ENCODE data around the gene DGKD. TPM values are rescaled to one million over a fixed set of nuclear protein-coding genes. Genes with fewer than 3 reads are reported as not detected.

The DGKD gene
- total and polyA plus RNA-seq, 10 of the 15 experiments (the other 5 are each of a cell fraction or from before 2014, with no cell fraction given), result 2.7 to 81.9 (median 27.0) TPM

DNA sequence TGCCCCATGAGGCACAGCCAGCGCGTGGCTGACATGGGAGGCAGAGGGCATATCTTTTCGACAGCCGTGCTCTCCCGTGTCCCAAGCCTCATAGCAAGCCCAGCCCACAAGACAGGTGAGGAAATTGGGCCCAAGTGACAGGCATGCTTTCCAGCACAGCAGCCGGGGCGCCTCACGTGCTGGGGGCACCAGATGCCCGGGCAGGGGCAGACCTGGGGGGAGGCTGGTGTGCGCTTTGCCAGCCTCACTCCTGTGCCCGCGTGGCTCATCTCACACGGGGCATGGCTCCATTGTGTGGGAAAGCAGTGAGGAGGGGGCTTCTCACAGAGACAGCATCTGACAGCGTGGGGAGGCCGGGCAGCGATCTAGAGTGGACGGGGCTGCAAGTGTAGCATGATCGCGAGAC lies 119.1 kb downstream of the DGKD start:
- H3K9ac ChIP-seq (ENCODE audit: control insufficient read depth, insufficient read depth, low read length), result no peak overlapping the region
- in situ Hi-C loops (cut with MboI), result no loop called here
- H3K27me3 ChIP-seq (replicated peaks in 1 of 2; ENCODE audit: control insufficient read depth in 2 of 2, insufficient read depth in 2 of 2, low read length in 1 of 2), result no peaks in the 10 kb centered on the region
- 95% methylated on average over 17 of the region's 19 CpGs for WGBS (ENCODE audit: insufficient coverage, insufficient replicate concordance, low lambda C conversion rate, missing lambda C conversion rate)
- no peak overlapping the region for H2AFZ ChIP-seq (ENCODE audit: control insufficient read depth, low read depth, low read length)
- no peaks in the 10 kb centered on the region for H3K79me2 ChIP-seq (ENCODE audit: control insufficient read depth, insufficient read depth, low read length)
- POLR2A ChIA-PET, result no interaction called here
- H3K9me3 ChIP-seq (replicated peaks; ENCODE audit: control insufficient read depth, insufficient read depth, low read length), result no peaks in the 10 kb centered on the region
- BruUV-seq (replicated peaks), result no TSS peak
- H3K4me2 ChIP-seq (ENCODE audit: control insufficient read depth, insufficient read depth), result no peak overlapping the region
- TF ChIP-seq FOXK2 (IDR thresholded peaks at IDR 0.05) (no peak), ELK1 (IDR thresholded peaks at IDR 0.05; ENCODE audit: low read depth, low read length) (no peak), IKZF1 (conservative IDR thresholded peaks at IDR 0.05) (no peak), PAX5 (IDR thresholded peaks at IDR 0.05; ENCODE audit: borderline replicate concordance, low read depth, low read length) (no peak), BCL3 (IDR thresholded peaks at IDR 0.05; ENCODE audit: borderline replicate concordance, insufficient read depth, low read depth, low read length, poor library complexity, severe bottlenecking) (no peak), ESRRA (IDR thresholded peaks at IDR 0.05; ENCODE audit: low read length) (no peak), FOXM1 (IDR thresholded peaks at IDR 0.05; ENCODE audit: low read depth, low read length) (no peak)
- no peak for ATAC-seq
- H3K4me3 ChIP-seq, result no peak overlapping the region
- no peaks in the 10 kb centered on the region for H4K20me1 ChIP-seq (ENCODE audit: control insufficient read depth, insufficient read depth)
- RAD21 ChIA-PET (ENCODE audit: unreplicated experiment), result no interaction called here
- no peaks in the 10 kb centered on the region for H3K4me1 ChIP-seq (ENCODE audit: control insufficient read depth, insufficient read depth, low read length)
- CTCF ChIA-PET, result no interaction called here
- SMC1A ChIA-PET (ENCODE audit: uncharacterized antibody, unreplicated experiment), result no interaction called here
- FAIRE-seq, result no peak
- no peak overlapping the region for H3K27ac ChIP-seq (ENCODE audit: control insufficient read depth, insufficient read depth)
- intact Hi-C loops (cut with micrococcal nuclease; ENCODE audit: unreplicated experiment), result no loop called here
- peaks cover 8 to 9% of the 10 kb centered on the region in 2 experiments; a peak in 3 of 4 replicates for H3K36me3 ChIP-seq (ENCODE audit: control insufficient read depth in 2 of 2, insufficient read depth in 2 of 2, low read length in 1 of 2)
- DNase-seq (ENCODE audit: low read depth, low spot score), result no peak
